MCF 10A (cell line): ENCODE results near the gene FOCAD. TPM values are rescaled to one million over a fixed set of nuclear protein-coding genes. Genes with fewer than 3 reads are reported as not detected.

Experiments
- BruUV-seq: library from RNA; stranded (reverse); fragments of 400-500 nt; replicated peaks from 2 replicates; lab custom pipeline; 2021; lab: Mats Ljungman, UMichigan
- CTCF ChIA-PET: fragments of 300-600 bp; sonication (Branson Sonifier 250); formaldehyde crosslinking; extraction: SDS; loops from one replicate; lab custom pipeline; 2021; ENCODE audit warnings: antibody characterized with exemption, inconsistent platforms; lab: Yijun Ruan, JAX
- POLR2A ChIA-PET: fragments of 300-600, 350-650 bp; sonication (Branson Sonifier 250); formaldehyde crosslinking; extraction: SDS; loops from one replicate; lab custom pipeline; 2020; ENCODE audit warnings: antibody characterized with exemption, inconsistent platforms; lab: Yijun Ruan, JAX
- DNase-seq: peaks from one replicate; pipeline ENCODE4 v3.0.0-alpha.2; 2018; ENCODE audit not compliant: unreplicated experiment
- H3K27ac Mint-ChIP-seq: one replicate; pipeline ENCODE4 v1.8.0; 2022; ENCODE audit warnings: mild to moderate bottlenecking, low read depth, mixed read lengths; ENCODE audit not compliant: unreplicated experiment
- H3K27me3 Mint-ChIP-seq: one replicate; pipeline ENCODE4 v1.8.0; 2022; ENCODE audit warnings: mixed read lengths; ENCODE audit not compliant: insufficient read depth, unreplicated experiment
- H3K36me3 Mint-ChIP-seq: one replicate; pipeline ENCODE4 v1.8.0; 2022; ENCODE audit warnings: mild to moderate bottlenecking, moderate library complexity, mixed read lengths; ENCODE audit not compliant: insufficient read depth, unreplicated experiment
- H3K4me1 Mint-ChIP-seq: one replicate; pipeline ENCODE4 v1.8.0; 2022; ENCODE audit warnings: mixed read lengths; ENCODE audit not compliant: insufficient read depth, unreplicated experiment
- H3K4me3 Mint-ChIP-seq: one replicate; pipeline ENCODE4 v1.8.0; 2022; ENCODE audit warnings: mild to moderate bottlenecking, moderate library complexity, mixed read lengths; ENCODE audit not compliant: unreplicated experiment
- H3K9me3 Mint-ChIP-seq: one replicate; pipeline ENCODE4 v1.8.0; 2022; ENCODE audit warnings: mixed read lengths; ENCODE audit not compliant: unreplicated experiment
- intact Hi-C: fragments of 100-400 bp; cut with micrococcal nuclease; formaldehyde crosslinking; loops from 2 replicates; pipeline ENCODE4 v1.14.1; 2022
- total RNA-seq: library from RNA; stranded (reverse); gene quantifications from 2 replicates; pipeline ENCODE4 v1.2.3, GENCODE V29; 2022
- TF ChIP-seq, protein P1 (sequence below): fragments of 200-600 bp; IDR thresholded peaks from one replicate; pipeline ENCODE4 v1.8.0; 2022; ENCODE audit warnings: antibody characterized with exemption, mild to moderate bottlenecking; ENCODE audit not compliant: unreplicated experiment

Gene FOCAD
- total RNA-seq, 1 experiment from 2014 or later = 20.7 TPM

DNA sequence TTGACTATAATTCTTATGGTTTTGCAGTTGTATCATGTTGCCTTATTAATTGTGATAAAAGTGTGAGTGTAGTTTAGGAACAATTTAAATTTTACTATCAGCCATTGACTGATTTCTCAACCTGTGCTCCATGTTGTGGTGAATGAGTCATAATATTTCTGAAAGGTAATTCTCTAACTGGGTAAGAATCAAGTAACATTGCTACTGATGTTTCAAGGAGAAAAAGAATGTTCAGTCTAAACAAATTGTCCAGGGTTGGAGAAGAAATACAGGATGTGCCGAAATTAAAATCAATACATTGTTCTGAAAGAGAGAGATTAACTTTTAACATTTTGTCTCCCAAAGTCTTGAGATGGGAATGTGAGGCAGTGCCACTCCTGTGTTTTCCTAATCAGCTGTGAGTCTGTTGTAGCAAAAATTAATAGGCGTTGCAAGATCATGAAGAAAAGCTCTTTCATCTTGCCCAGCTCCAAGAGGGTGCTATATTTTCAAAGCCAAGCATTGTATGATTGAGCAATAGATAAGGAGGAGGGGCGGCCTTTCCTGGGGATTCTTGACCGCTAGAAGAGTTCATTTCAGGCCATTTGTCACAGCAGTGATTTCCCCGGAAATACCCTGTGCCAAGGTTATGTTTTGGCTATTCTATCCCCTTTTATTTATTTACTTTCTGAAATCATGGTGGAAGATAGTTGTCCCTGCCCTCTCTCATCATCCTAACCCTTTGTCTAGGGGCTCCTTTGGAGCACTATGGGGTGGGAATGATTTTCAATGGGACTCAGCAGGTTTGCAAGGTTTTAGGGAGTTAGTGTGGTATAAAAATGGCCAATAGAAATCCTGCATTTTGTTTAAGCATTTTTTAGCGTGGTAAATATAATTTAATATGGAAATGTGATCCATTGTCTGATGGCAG, 151.6 kb downstream of the FOCAD start:
- TF ChIP-seq, protein P1, sequence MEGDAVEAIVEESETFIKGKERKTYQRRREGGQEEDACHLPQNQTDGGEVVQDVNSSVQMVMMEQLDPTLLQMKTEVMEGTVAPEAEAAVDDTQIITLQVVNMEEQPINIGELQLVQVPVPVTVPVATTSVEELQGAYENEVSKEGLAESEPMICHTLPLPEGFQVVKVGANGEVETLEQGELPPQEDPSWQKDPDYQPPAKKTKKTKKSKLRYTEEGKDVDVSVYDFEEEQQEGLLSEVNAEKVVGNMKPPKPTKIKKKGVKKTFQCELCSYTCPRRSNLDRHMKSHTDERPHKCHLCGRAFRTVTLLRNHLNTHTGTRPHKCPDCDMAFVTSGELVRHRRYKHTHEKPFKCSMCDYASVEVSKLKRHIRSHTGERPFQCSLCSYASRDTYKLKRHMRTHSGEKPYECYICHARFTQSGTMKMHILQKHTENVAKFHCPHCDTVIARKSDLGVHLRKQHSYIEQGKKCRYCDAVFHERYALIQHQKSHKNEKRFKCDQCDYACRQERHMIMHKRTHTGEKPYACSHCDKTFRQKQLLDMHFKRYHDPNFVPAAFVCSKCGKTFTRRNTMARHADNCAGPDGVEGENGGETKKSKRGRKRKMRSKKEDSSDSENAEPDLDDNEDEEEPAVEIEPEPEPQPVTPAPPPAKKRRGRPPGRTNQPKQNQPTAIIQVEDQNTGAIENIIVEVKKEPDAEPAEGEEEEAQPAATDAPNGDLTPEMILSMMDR = no peak
- Mint-ChIP-seq H3K36me3 (no peaks in the 10 kb centered on the region), H3K4me3 (peak overlapping the region; percentile 24), H3K4me1 (peaks cover 20% of the 10 kb centered on the region), H3K9me3 (no peaks in the 10 kb centered on the region), H3K27ac (peak overlapping the region; percentile 76), H3K27me3 (no peaks in the 10 kb centered on the region)
- BruUV-seq = no TSS peak
- CTCF ChIA-PET = interaction anchor here (0.6 to 1.0 kb wide), 2 partner anchors 150 to 636 kb away, joined by 3 to 4 read pairs; no protein-coding TSS in a partner anchor
- DNase-seq = peak; percentile 46
- POLR2A ChIA-PET = interaction anchor here (0.7 to 1.0 kb wide), 2 partner anchors 152 to 214 kb away, joined by 3 to 4 read pairs; partner anchors contain the start of genes FOCAD and MLLT3
- intact Hi-C loops = no loop called here

GRCh38 chr9:20837166-20837565, 153.1 kb downstream of the FOCAD start:
- peaks cover 4% of the 10 kb centered on the region for H3K9me3 Mint-ChIP-seq
- POLR2A ChIA-PET = interaction anchor here (0.7 kb wide), 1 partner anchor 1474 kb away, joined by 3 read pairs; no protein-coding TSS in a partner anchor
- CTCF ChIA-PET = interaction anchor here (0.7 kb wide), 1 partner anchor 481 kb away, joined by 3 read pairs; no protein-coding TSS in a partner anchor
- no peak for DNase-seq
- TF ChIP-seq, protein P1 = no peak
- BruUV-seq = no TSS peak
- no peaks in the 10 kb centered on the region for H3K27me3 Mint-ChIP-seq
- H3K27ac Mint-ChIP-seq = no peak overlapping the region
- intact Hi-C loops = no loop called here
- H3K4me3 Mint-ChIP-seq = no peak overlapping the region
- H3K4me1 Mint-ChIP-seq = peaks cover 20% of the 10 kb centered on the region
- no peaks in the 10 kb centered on the region for H3K36me3 Mint-ChIP-seq

DNA sequence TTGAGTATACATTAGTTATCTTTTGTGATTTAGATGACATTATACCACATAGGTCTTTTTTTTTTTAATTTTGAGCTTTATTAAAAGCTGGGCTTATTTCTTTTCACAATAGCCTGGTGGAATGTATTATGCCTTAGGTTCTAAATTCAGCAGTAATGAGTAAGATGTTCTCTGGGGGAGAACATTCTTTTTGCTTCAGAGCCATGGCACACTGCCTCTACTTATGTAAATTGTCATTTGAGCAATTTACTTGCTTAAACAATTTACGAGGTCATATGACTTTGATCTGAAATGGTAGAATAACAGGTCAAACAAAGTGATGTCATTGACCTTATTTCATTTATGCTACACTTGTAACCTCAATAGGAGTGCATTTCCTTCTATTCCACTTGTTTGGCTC, 154.2 kb downstream of the FOCAD start:
- no TSS peak for BruUV-seq
- Mint-ChIP-seq H3K27ac (no peak overlapping the region), H3K4me1 (peaks cover 20% of the 10 kb centered on the region), H3K4me3 (no peak overlapping the region), H3K36me3 (no peaks in the 10 kb centered on the region), H3K27me3 (no peaks in the 10 kb centered on the region), H3K9me3 (peaks cover 10% of the 10 kb centered on the region)
- peak; percentile 16 for DNase-seq
- TF ChIP-seq, protein P1 = no peak
- POLR2A ChIA-PET = no interaction called here
- CTCF ChIA-PET = no interaction called here
- intact Hi-C loops = no loop called here

DNA sequence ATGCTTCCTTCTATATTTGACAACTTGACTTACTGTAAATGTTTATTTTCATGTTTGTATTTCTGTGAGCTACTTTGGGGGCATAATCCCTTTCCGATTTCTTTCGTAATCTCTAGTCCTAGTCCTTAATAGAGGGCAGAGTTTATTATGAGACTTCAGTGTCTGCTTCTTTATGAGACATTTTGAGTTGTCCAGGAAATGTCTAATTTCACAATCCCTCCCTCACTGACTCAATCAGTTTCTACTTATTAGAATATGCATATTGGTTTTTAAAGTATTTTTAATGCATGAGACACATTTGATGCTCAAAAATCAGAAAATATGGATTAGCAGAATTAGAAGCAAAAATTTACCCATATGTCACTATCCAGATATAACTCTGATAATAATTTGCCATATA, 160.9 kb downstream of the FOCAD start:
- peak; percentile 14 for DNase-seq
- ChIA-PET POLR2A (no interaction called here), CTCF (no interaction called here)
- Mint-ChIP-seq H3K36me3 (peaks cover 6% of the 10 kb centered on the region), H3K27me3 (no peaks in the 10 kb centered on the region), H3K9me3 (peaks cover 10% of the 10 kb centered on the region), H3K4me1 (no peaks in the 10 kb centered on the region), H3K4me3 (no peak overlapping the region), H3K27ac (no peak overlapping the region)
- TF ChIP-seq, protein P1 = no peak
- intact Hi-C loops = no loop called here
- BruUV-seq = no TSS peak
